CD14-positive monocyte (primary cell): ENCODE measurements around the gene SLC39A9. TPM values are rescaled to one million over a fixed set of nuclear protein-coding genes. Genes with fewer than 3 reads are reported as not detected.

Source experiments
- DNase-seq, 3 donors: peaks; one replicate each; pipeline ENCODE4 v3.0.0-alpha.2; 2011 to 2022
- H2AFZ ChIP-seq: 2 replicates; pipeline ENCODE4 v1.6.0; 2012; ENCODE audit warnings: mild to moderate bottlenecking, low read depth, low read length, inconsistent platforms; ENCODE audit not compliant: insufficient read depth, poor library complexity, severe bottlenecking
- H3K27ac ChIP-seq, 2 donors: 1 replicate in 1 of 2; 2 replicates in 1 of 2; pipeline ENCODE4 v1.5.1; 2012 to 2013; ENCODE audit warnings: low read length in 2 of 2, control low read depth in 1 of 2, inconsistent platforms in 1 of 2, low read depth in 1 of 2, mild to moderate bottlenecking in 1 of 2
- H3K27me3 ChIP-seq, 2 donors: one replicate each; pipeline versions ENCODE4 v1.6.0 to v1.6.1; 2011 to 2013; ENCODE audit warnings: low read length in 2 of 2; ENCODE audit not compliant: control insufficient read depth in 2 of 2, insufficient read depth in 2 of 2
- H3K36me3 ChIP-seq, 2 donors: replicated peaks in 1 of 2; 1 replicate in 1 of 2; 2 replicates in 1 of 2; pipeline versions ENCODE4 v1.5.1 to v1.6.1; 2012 to 2013; ENCODE audit warnings: low read length in 2 of 2, control low read depth in 1 of 2, inconsistent platforms in 1 of 2, mild to moderate bottlenecking in 1 of 2; ENCODE audit not compliant: insufficient read depth in 2 of 2, control insufficient read depth in 1 of 2
- H3K4me1 ChIP-seq, 2 donors: 1 replicate in 1 of 2; 2 replicates in 1 of 2; pipeline versions ENCODE4 v1.5.1 to v1.6.1; 2012 to 2013; ENCODE audit warnings: low read length in 2 of 2, control low read depth in 1 of 2, inconsistent platforms in 1 of 2, mild to moderate bottlenecking in 1 of 2, moderate library complexity in 1 of 2; ENCODE audit not compliant: insufficient read depth in 2 of 2, control insufficient read depth in 1 of 2
- H3K4me2 ChIP-seq: replicated peaks from 2 replicates; pipeline ENCODE3; 2012; ENCODE audit warnings: low read length, moderate library complexity, mild to moderate bottlenecking; ENCODE audit not compliant: poor library complexity, severe bottlenecking; ENCODE audit errors: extremely low read depth
- H3K4me3 ChIP-seq, 3 experiments: fragments of 200-600 bp in 1 of 3; sonication (generic) in 1 of 3; replicated peaks in 1 of 3; 1 replicate in 2 of 3; 2 replicates in 1 of 3; pipeline ENCODE4 v1.5.1; 2011 to 2013; ENCODE audit warnings: low read length in 3 of 3, mild to moderate bottlenecking in 3 of 3, control low read depth in 2 of 3, low read depth in 2 of 3, inconsistent platforms in 1 of 3, moderate library complexity in 1 of 3
- H3K79me2 ChIP-seq: 2 replicates; pipeline ENCODE4 v1.6.0; 2012; ENCODE audit warnings: mild to moderate bottlenecking, control low read depth, inconsistent platforms, low read length, moderate library complexity; ENCODE audit not compliant: insufficient read depth
- H3K9ac ChIP-seq: 2 replicates; pipeline ENCODE4 v1.6.0; 2017; ENCODE audit warnings: low read length, mild to moderate bottlenecking; ENCODE audit not compliant: insufficient read depth, poor library complexity, severe bottlenecking
- H3K9me3 ChIP-seq, 2 donors: replicated peaks in 1 of 2; 1 replicate in 1 of 2; 2 replicates in 1 of 2; pipeline versions ENCODE4 v1.5.1 to v1.6.1; 2012 to 2013; ENCODE audit warnings: low read length in 2 of 2, control low read depth in 1 of 2; ENCODE audit not compliant: control insufficient read depth in 1 of 2, insufficient read depth in 1 of 2
- H4K20me1 ChIP-seq: 2 replicates; pipeline ENCODE4 v1.6.0; 2012; ENCODE audit warnings: mild to moderate bottlenecking, low read length, control low read depth, moderate library complexity; ENCODE audit not compliant: insufficient read depth
- H3K27ac Mint-ChIP-seq, 7 donors: one replicate each; pipeline ENCODE4 v1.8.0; 2020; ENCODE audit warnings: mild to moderate bottlenecking in 7 of 7, mixed read lengths in 7 of 7, moderate library complexity in 6 of 7, inconsistent platforms in 2 of 7
- H3K27me3 Mint-ChIP-seq, 3 donors: one replicate each; pipeline ENCODE4 v1.8.0; 2021 to 2022; ENCODE audit warnings: low read depth in 3 of 3, mild to moderate bottlenecking in 3 of 3, mixed read lengths in 3 of 3, moderate library complexity in 3 of 3, inconsistent platforms in 1 of 3
- H3K36me3 Mint-ChIP-seq, 2 donors: one replicate each; pipeline ENCODE4 v1.8.0; 2020; ENCODE audit warnings: mixed read lengths in 2 of 2, inconsistent platforms in 1 of 2, mild to moderate bottlenecking in 1 of 2
- H3K4me1 Mint-ChIP-seq: one replicate; pipeline ENCODE4 v1.8.0; 2020; ENCODE audit warnings: mild to moderate bottlenecking, mixed read lengths
- H3K4me3 Mint-ChIP-seq, 2 donors: one replicate each; pipeline ENCODE4 v1.8.0; 2020; ENCODE audit warnings: mild to moderate bottlenecking in 2 of 2, mixed read lengths in 2 of 2, moderate library complexity in 1 of 2
- H3K9me3 Mint-ChIP-seq, 7 donors: one replicate each; pipeline ENCODE4 v1.8.0; 2020 to 2022; ENCODE audit warnings: mixed read lengths in 7 of 7, mild to moderate bottlenecking in 6 of 7, moderate library complexity in 6 of 7, inconsistent platforms in 2 of 7
- CTCF ChIP-seq: fragments of 200-600 bp; IDR thresholded peaks from one replicate; pipeline ENCODE4 v1.8.0; 2022; ENCODE audit warnings: antibody characterized with exemption, mild to moderate bottlenecking
- WGBS: methylation state at CpG from one replicate; pipeline ENCODE4 v1.1.5; 2013; ENCODE audit warnings: missing lambda C conversion rate; ENCODE audit not compliant: insufficient coverage; 5-methylcytosine and 5-hydroxymethylcytosine counted together
- intact Hi-C, 2 donors: fragments of 100-400 bp; cut with micrococcal nuclease; formaldehyde crosslinking; loops; one replicate each; pipeline versions ENCODE4 v1.15.0 to v1.15.1; 2023
- polyA plus RNA-seq, 3 donors: library from polyadenylated mRNA; depleted of rRNA in 1 of 3; unstranded in 2 of 3; stranded (reverse) in 1 of 3; fragments of 300-500 nt in 2 of 3; fragments of >200 nt in 1 of 3; fragmentation: Illumina TruSeq in 2 of 3; gene quantifications; 1 replicate in 2 of 3; 2 replicates in 1 of 3; pipeline ENCODE4 v1.2.3, GENCODE V29; 2012 to 2021

SLC39A9 gene
- polyA plus RNA-seq, 3 donors, result 28.6 to 44.2 (median 37.6) TPM

- Histone ChIP-seq H3K27ac (no peak overlapping the region), H3K27me3 (no peaks in the 10 kb centered on the region), H3K9me3 (no peaks in the 10 kb centered on the region), H3K4me3 (no peak overlapping the region), H3K4me1 (no peaks in the 10 kb centered on the region), H4K20me1 (no peaks in the 10 kb centered on the region), H3K9ac (no peak overlapping the region), H3K36me3 (no peaks in the 10 kb centered on the region), H3K79me2 (no peaks in the 10 kb centered on the region), H2AFZ (no peak overlapping the region), H3K4me2 (no peak overlapping the region)
- Mint-ChIP-seq H3K27ac (no peak overlapping the region), H3K4me3 (no peak overlapping the region), H3K36me3 (no peaks in the 10 kb centered on the region), H3K4me1 (no peaks in the 10 kb centered on the region), H3K27me3 (peaks cover 5 to 11% (median 7%) of the 10 kb centered on the region in 3 donors), H3K9me3 (peaks cover 0 to 2% (median 0%) of the 10 kb centered on the region in 7 donors)
- intact Hi-C loops, result no loop called here
- DNase-seq, result no peak
- no peak for TF ChIP-seq CTCF
- WGBS, result 91% methylated on average over 4 of the region's 4 CpGs
These were observed 102.2 kb downstream of the SLC39A9 start for GRCh38 chr14:69500736-69501135.

- no peak overlapping the region for H3K27ac ChIP-seq
- Mint-ChIP-seq H3K4me3 (no peak overlapping the region), H3K9me3 (peaks cover 0 to 2% (median 0%) of the 10 kb centered on the region in 7 donors), H3K27me3 (peaks cover 5 to 11% (median 5%) of the 10 kb centered on the region in 3 donors), H3K36me3 (no peaks in the 10 kb centered on the region), H3K4me1 (no peaks in the 10 kb centered on the region), H3K27ac (peak overlapping the region in 1 of 7 donors; percentile 65)
- no peak overlapping the region for H3K4me2 ChIP-seq
- no peaks in the 10 kb centered on the region for H3K9me3 ChIP-seq
- intact Hi-C loops, result no loop called here
- no peak for DNase-seq
- H3K27me3 ChIP-seq, result no peaks in the 10 kb centered on the region
- TF ChIP-seq CTCF, result no peak
- no peak overlapping the region for H3K9ac ChIP-seq
- H2AFZ ChIP-seq, result no peak overlapping the region
- no peaks in the 10 kb centered on the region for H4K20me1 ChIP-seq
- no peaks in the 10 kb centered on the region for H3K4me1 ChIP-seq
- 92% methylated on average over 2 of the region's 4 CpGs for WGBS
- H3K4me3 ChIP-seq, result no peak overlapping the region
- H3K36me3 ChIP-seq, result no peaks in the 10 kb centered on the region
- H3K79me2 ChIP-seq, result no peaks in the 10 kb centered on the region
These were observed 102.9 kb downstream of the SLC39A9 start for GRCh38 chr14:69501423-69501838.
